B cell (primary cell): ENCODE results near the gene CHRM1. TPM values are rescaled to one million over a fixed set of nuclear protein-coding genes. Genes with fewer than 3 reads are reported as not detected.

Experiments used
- ATAC-seq: fragments of 200-7000 bp; cut with Tn5 transposase; one replicate; pipeline ENCODE4 v1.10.0; 2021; ENCODE audit warnings: low read depth, mild to moderate bottlenecking, moderate number of reproducible peaks, moderate library complexity
- CTCF ChIA-PET: fragments of 350-600 bp; sonication (Branson Sonifier 250); formaldehyde crosslinking; loops from one replicate; lab custom pipeline; 2021; ENCODE audit warnings: antibody characterized with exemption, inconsistent platforms; lab: Charles Lee
- POLR2A ChIA-PET: fragments of 350-600 bp; sonication (Branson Sonifier 250); formaldehyde crosslinking; loops from one replicate; lab custom pipeline; 2021; ENCODE audit warnings: antibody characterized with exemption; lab: Charles Lee
- DNase-seq: peaks from one replicate; pipeline ENCODE4 v3.0.0; 2013
- H2AFZ ChIP-seq: 2 replicates; pipeline ENCODE4 v1.6.1; 2012; ENCODE audit warnings: mild to moderate bottlenecking, low read depth, low read length; ENCODE audit not compliant: insufficient read depth, poor library complexity, severe bottlenecking
- H3K27ac ChIP-seq, 2 donors: 1 replicate in 1 of 2; 2 replicates in 1 of 2; pipeline ENCODE4 v1.5.1; 2012 to 2013; ENCODE audit warnings: low read length in 2 of 2, mild to moderate bottlenecking in 2 of 2, moderate library complexity in 1 of 2
- H3K27me3 ChIP-seq, 4 experiments: fragments of 200-600 bp in 1 of 4; sonication (generic) in 1 of 4; replicated peaks in 1 of 4; 1 replicate in 2 of 4; 2 replicates in 2 of 4; pipeline versions ENCODE4 v1.6.1 to v1.7.0; 2013 to 2016; ENCODE audit warnings: low read length in 3 of 4, mild to moderate bottlenecking in 2 of 4, mixed read lengths in 1 of 4, moderate library complexity in 1 of 4; ENCODE audit not compliant: insufficient read depth in 4 of 4, control insufficient read depth in 3 of 4; ENCODE audit errors: control extremely low read depth in 1 of 4
- H3K36me3 ChIP-seq, 2 experiments: replicated peaks in 1 of 2; 1 replicate in 1 of 2; 2 replicates in 1 of 2; pipeline versions ENCODE4 v1.6.1 to v1.7.1; 2013; ENCODE audit warnings: low read length in 1 of 2; ENCODE audit not compliant: insufficient read depth in 2 of 2, control insufficient read depth in 1 of 2; ENCODE audit errors: control extremely low read depth in 1 of 2, extremely low read depth in 1 of 2
- H3K4me1 ChIP-seq, 2 donors: fragments of 200-600 bp in 1 of 2; sonication (generic) in 1 of 2; 1 replicate in 1 of 2; 2 replicates in 1 of 2; pipeline versions ENCODE4 v1.5.1 to v1.6.1; 2013 to 2017; ENCODE audit warnings: low read length in 2 of 2; ENCODE audit not compliant: control insufficient read depth in 2 of 2, insufficient read depth in 2 of 2
- H3K4me2 ChIP-seq: replicated peaks from 2 replicates; pipeline ENCODE3; 2012; ENCODE audit warnings: mild to moderate bottlenecking, low read depth, low read length; ENCODE audit not compliant: poor library complexity, severe bottlenecking
- H3K4me3 ChIP-seq, 5 experiments: fragments of 200-600 bp in 1 of 5; sonication (generic) in 1 of 5; 1 replicate in 3 of 5; 2 replicates in 2 of 5; pipeline versions ENCODE4 v1.5.1 to v1.7.0; 2011 to 2016; ENCODE audit warnings: low read length in 4 of 5, mild to moderate bottlenecking in 4 of 5, low read depth in 2 of 5, control low read depth in 1 of 5, moderate library complexity in 1 of 5; ENCODE audit not compliant: insufficient read depth in 1 of 5; ENCODE audit errors: control extremely low read depth in 1 of 5, extremely low read depth in 1 of 5
- H3K79me2 ChIP-seq: fragments of 200-600 bp; sonication (generic); one replicate; pipeline ENCODE4 v1.6.0; 2016; ENCODE audit warnings: low read length; ENCODE audit not compliant: control insufficient read depth, insufficient read depth
- H3K9ac ChIP-seq: fragments of 200-600 bp; sonication (generic); 2 replicates; pipeline ENCODE4 v1.6.1; 2017; ENCODE audit warnings: mild to moderate bottlenecking, low read length, moderate library complexity
- H3K9me3 ChIP-seq, 3 donors: one replicate each; pipeline versions ENCODE4 v1.6.1 to v1.7.1; 2013; ENCODE audit warnings: low read length in 2 of 3; ENCODE audit not compliant: control insufficient read depth in 2 of 3, insufficient read depth in 1 of 3; ENCODE audit errors: control extremely low read depth in 1 of 3
- H4K20me1 ChIP-seq: 2 replicates; pipeline ENCODE4 v1.6.0; 2012; ENCODE audit warnings: mild to moderate bottlenecking, low read length; ENCODE audit not compliant: insufficient read depth, control insufficient read depth, poor library complexity, severe bottlenecking
- H3K27ac Mint-ChIP-seq: one replicate; pipeline ENCODE4 v1.8.0; 2021; ENCODE audit warnings: mixed read lengths
- H3K27me3 Mint-ChIP-seq: one replicate; pipeline ENCODE4 v1.8.0; 2021; ENCODE audit warnings: mixed read lengths
- H3K4me1 Mint-ChIP-seq: one replicate; pipeline ENCODE4 v1.8.0; 2021; ENCODE audit warnings: mixed read lengths
- H3K4me3 Mint-ChIP-seq: one replicate; pipeline ENCODE4 v1.8.0; 2021; ENCODE audit warnings: mixed read lengths
- H3K9me3 Mint-ChIP-seq: one replicate; pipeline ENCODE4 v1.8.0; 2022; ENCODE audit warnings: mixed read lengths; ENCODE audit not compliant: insufficient read depth
- CTCF ChIP-seq: fragments of 200-600 bp; IDR thresholded peaks from one replicate; pipeline ENCODE4 v1.8.0; 2022; ENCODE audit warnings: antibody characterized with exemption, mild to moderate bottlenecking
- EZH2 ChIP-seq: IDR thresholded peaks from 2 replicates; pipeline ENCODE4 v1.6.1; 2012; ENCODE audit warnings: borderline replicate concordance, low read depth, mild to moderate bottlenecking, moderate library complexity, low read length; ENCODE audit not compliant: insufficient read depth, poor library complexity, severe bottlenecking
- WGBS: methylation state at CpG from one replicate; pipeline ENCODE4 v1.1.5; 2013; ENCODE audit warnings: missing lambda C conversion rate; ENCODE audit not compliant: insufficient coverage; 5-methylcytosine and 5-hydroxymethylcytosine counted together
- intact Hi-C: fragments of 100-400 bp; cut with micrococcal nuclease; formaldehyde crosslinking; loops from one replicate; pipeline ENCODE4 v1.10.0; 2022
- polyA plus RNA-seq: library from polyadenylated mRNA; depleted of rRNA; stranded (reverse); fragments of >200 nt; gene quantifications from 2 replicates; pipeline ENCODE4 v1.2.3, GENCODE V29; 2012
- total RNA-seq, 2 donors: library from RNA; stranded (reverse); fragments of 120-200 nt in 1 of 2; gene quantifications; 1 replicate in 1 of 2; 2 replicates in 1 of 2; pipeline versions ENCODE4 v1.2.3 to v1.2.4, GENCODE V29; 2013 to 2022

The CHRM1 gene
- total and polyA plus RNA-seq, 2 donors (not counting 1 experiment from before 2014, with no cell fraction given), result not detected

- Mint-ChIP-seq H3K4me1 (no peaks in the 10 kb centered on the region), H3K9me3 (no peaks in the 10 kb centered on the region), H3K4me3 (no peak overlapping the region), H3K27me3 (peaks cover 36% of the 10 kb centered on the region), H3K27ac (no peak overlapping the region)
- intact Hi-C loops, result no loop called here
- H3K36me3 ChIP-seq, result no peaks in the 10 kb centered on the region
- 91% methylated on average over 4 of the region's 4 CpGs for WGBS
- no peak overlapping the region for H3K9ac ChIP-seq
- no peak overlapping the region for H2AFZ ChIP-seq
- TF ChIP-seq EZH2, result no peak
- TF ChIP-seq CTCF, result no peak
- ChIA-PET POLR2A (no interaction called here), CTCF (no interaction called here)
- no peaks in the 10 kb centered on the region for H3K4me1 ChIP-seq
- peaks cover 0 to 2% (median 0%) of the 10 kb centered on the region in 4 experiments for H3K27me3 ChIP-seq
- no peak overlapping the region for H3K4me2 ChIP-seq
- no peak overlapping the region for H3K4me3 ChIP-seq
- H4K20me1 ChIP-seq, result no peaks in the 10 kb centered on the region
- no peak for ATAC-seq
- no peaks in the 10 kb centered on the region for H3K79me2 ChIP-seq
- H3K9me3 ChIP-seq, result no peaks in the 10 kb centered on the region
- H3K27ac ChIP-seq, result no peak overlapping the region
- no peak for DNase-seq
Observed at GRCh38 chr11:62953811-62954210, 32.6 kb upstream of the CHRM1 start.

- no peak for ATAC-seq
Observed at GRCh38 chr11:62948765-62949320, 27.7 kb upstream of the CHRM1 start.

More at GRCh38 chr11:62948765-62949320, 27.7 kb upstream of the CHRM1 start:
- Mint-ChIP-seq H3K27ac (no peak overlapping the region), H3K4me3 (no peak overlapping the region), H3K4me1 (no peaks in the 10 kb centered on the region), H3K27me3 (peaks cover 32% of the 10 kb centered on the region), H3K9me3 (peaks cover 3% of the 10 kb centered on the region)
- intact Hi-C loops, result no loop called here
- Histone ChIP-seq H3K4me1 (no peaks in the 10 kb centered on the region), H3K27me3 (peaks cover 0 to 7% (median 0%) of the 10 kb centered on the region in 4 experiments), H2AFZ (no peak overlapping the region), H3K27ac (no peak overlapping the region), H3K9ac (no peak overlapping the region), H3K36me3 (no peaks in the 10 kb centered on the region), H4K20me1 (no peaks in the 10 kb centered on the region), H3K4me3 (no peak overlapping the region), H3K4me2 (no peak overlapping the region), H3K9me3 (peaks cover 0 to 3% (median 0%) of the 10 kb centered on the region in 3 donors), H3K79me2 (no peaks in the 10 kb centered on the region)
- 82% methylated on average over 6 of the region's 7 CpGs for WGBS
- ChIA-PET POLR2A (no interaction called here), CTCF (no interaction called here)
- no peak for DNase-seq
- TF ChIP-seq EZH2, result no peak
- no peak for TF ChIP-seq CTCF
